ENCODE measurements around the gene FGD2.
"Not testable (repeated sequence)": the region's sequence is repeated elsewhere in the genome, so short reads cannot be mapped to it uniquely, and the experiment has no call there.

Gene FGD2

DNA sequence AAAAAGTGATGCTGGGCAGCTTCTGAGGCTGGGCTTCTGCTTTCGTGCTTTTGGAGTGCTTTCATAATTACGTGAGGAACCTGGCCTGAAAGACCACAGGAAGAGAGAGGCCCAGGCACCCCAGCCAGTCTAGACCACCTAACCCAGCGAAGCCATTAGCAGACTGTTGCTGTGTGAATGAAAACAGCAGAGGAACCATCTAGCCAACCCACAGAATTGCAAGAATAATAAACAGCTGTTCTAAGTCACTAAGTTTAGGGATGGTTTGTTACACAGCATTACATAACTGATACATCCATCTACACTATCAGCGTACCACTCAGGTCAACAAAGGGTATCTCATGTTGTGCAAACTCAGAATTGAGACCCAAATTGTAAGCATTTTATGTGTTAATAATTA lies 34.5 kb downstream of the FGD2 start:
- H3K27me3 ChIP-seq (ENCODE audit: control insufficient read depth in 2 of 2, insufficient read depth in 2 of 2, low read length in 2 of 2): no peaks in the 10 kb centered on the region
- H3K27ac ChIP-seq (ENCODE audit: low read depth in 2 of 2, low read length in 2 of 2): no peak overlapping the region

DNA sequence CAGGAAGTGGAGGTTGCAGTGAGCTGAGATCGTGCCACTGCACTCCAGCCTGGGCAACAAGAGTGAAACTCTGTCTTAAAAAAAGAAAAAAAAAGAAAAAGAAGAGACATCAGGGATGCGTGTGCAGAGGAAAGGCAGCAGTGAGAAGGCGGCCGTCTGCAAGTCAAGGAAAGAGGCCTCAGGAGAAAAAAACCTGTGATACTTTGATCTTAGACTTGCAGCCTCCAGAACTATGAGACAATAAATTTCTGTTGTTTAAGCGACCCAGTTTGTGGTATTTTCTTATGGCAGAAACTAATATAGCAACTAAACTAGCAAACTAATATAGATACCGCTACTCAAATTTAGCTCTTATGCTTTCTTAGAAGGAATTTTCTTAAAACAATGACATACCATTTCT lies 36.1 kb downstream of the FGD2 start:
- Histone ChIP-seq H3K4me1 (ENCODE audit: control insufficient read depth in 2 of 2, insufficient read depth in 2 of 2, low read length in 2 of 2) (no peaks in the 10 kb centered on the region), H3K4me3 (ENCODE audit: low read length in 2 of 2) (no peak overlapping the region), H3K9me3 (ENCODE audit: control insufficient read depth in 2 of 2, low read length in 2 of 2) (no peaks in the 10 kb centered on the region), H3K27me3 (ENCODE audit: control insufficient read depth in 2 of 2, insufficient read depth in 2 of 2, low read length in 2 of 2) (no peaks in the 10 kb centered on the region), H3K36me3 (ENCODE audit: control insufficient read depth in 2 of 2, insufficient read depth in 2 of 2, low read length in 2 of 2) (no peaks in the 10 kb centered on the region), H3K9ac (ENCODE audit: low read depth in 1 of 2, low read length in 2 of 2) (no peak overlapping the region), H3K27ac (ENCODE audit: low read depth in 2 of 2, low read length in 2 of 2) (no peak overlapping the region)

More for the DNA sequence above, 34.5 kb downstream of the FGD2 start:
- no peaks in the 10 kb centered on the region for H3K4me1 ChIP-seq (ENCODE audit: control insufficient read depth in 2 of 2, insufficient read depth in 2 of 2, low read length in 2 of 2)
- H3K9ac ChIP-seq (ENCODE audit: low read depth in 1 of 2, low read length in 2 of 2): no peak overlapping the region
- no peak overlapping the region for H3K4me3 ChIP-seq (ENCODE audit: low read length in 2 of 2)
- H3K9me3 ChIP-seq (ENCODE audit: control insufficient read depth in 2 of 2, low read length in 2 of 2): no peaks in the 10 kb centered on the region
- no peaks in the 10 kb centered on the region for H3K36me3 ChIP-seq (ENCODE audit: control insufficient read depth in 2 of 2, insufficient read depth in 2 of 2, low read length in 2 of 2)

DNA sequence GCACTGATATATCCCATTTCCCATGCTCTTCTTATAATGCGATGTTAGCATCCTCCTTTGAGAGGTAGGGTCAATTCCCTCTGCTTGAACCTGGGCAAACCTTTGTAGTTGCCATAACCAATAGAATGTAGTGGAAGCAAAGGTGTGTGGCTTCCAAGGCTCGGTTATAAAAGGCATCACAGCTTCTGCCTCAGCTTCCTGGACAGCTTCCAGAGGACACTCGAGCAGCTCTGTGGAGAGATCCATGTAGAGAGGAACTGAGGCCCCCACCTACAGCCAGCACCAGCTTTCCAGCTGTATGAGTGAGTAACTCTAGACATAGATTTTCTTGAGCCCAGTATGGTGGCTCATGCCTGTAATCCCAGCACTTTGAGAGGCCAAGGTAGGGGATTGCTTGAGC lies 36.7 kb downstream of the FGD2 start:
- Histone ChIP-seq H3K9me3 (ENCODE audit: control insufficient read depth in 2 of 2, low read length in 2 of 2) (no peaks in the 10 kb centered on the region), H3K27ac (ENCODE audit: low read depth in 2 of 2, low read length in 2 of 2) (no peak overlapping the region), H3K4me3 (ENCODE audit: low read length in 2 of 2) (no peak overlapping the region), H3K36me3 (ENCODE audit: control insufficient read depth in 2 of 2, insufficient read depth in 2 of 2, low read length in 2 of 2) (no peaks in the 10 kb centered on the region), H3K27me3 (ENCODE audit: control insufficient read depth in 2 of 2, insufficient read depth in 2 of 2, low read length in 2 of 2) (no peaks in the 10 kb centered on the region), H3K9ac (ENCODE audit: low read depth in 1 of 2, low read length in 2 of 2) (no peak overlapping the region), H3K4me1 (ENCODE audit: control insufficient read depth in 2 of 2, insufficient read depth in 2 of 2, low read length in 2 of 2) (no peaks in the 10 kb centered on the region)

DNA sequence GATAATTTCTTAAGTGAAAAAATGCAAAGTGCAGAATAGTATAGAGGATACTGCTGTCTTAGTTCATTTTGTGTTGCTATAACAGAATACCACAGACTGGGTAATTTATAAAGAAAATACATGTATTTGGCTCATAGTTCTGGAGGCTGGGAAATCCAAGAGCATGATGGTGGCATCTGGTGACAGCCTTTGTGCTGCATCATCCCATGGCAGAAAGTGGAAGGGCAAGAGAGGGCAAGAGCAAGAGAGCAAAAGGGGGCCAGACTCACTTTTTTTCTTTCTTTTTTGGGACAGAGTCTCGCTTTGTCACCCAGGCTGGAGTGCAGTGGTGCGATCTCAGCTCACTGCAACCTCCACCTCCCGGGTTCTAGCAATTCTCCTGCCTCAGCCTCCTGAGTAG lies 37.6 kb downstream of the FGD2 start:
- H3K27ac ChIP-seq (ENCODE audit: low read depth in 2 of 2, low read length in 2 of 2); H3K9me3 ChIP-seq (ENCODE audit: control insufficient read depth in 2 of 2, low read length in 2 of 2); H3K9ac ChIP-seq (ENCODE audit: low read depth in 1 of 2, low read length in 2 of 2); H3K27me3 ChIP-seq (ENCODE audit: control insufficient read depth in 2 of 2, insufficient read depth in 2 of 2, low read length in 2 of 2); H3K4me3 ChIP-seq (ENCODE audit: low read length in 2 of 2); H3K4me1 ChIP-seq (ENCODE audit: control insufficient read depth in 2 of 2, insufficient read depth in 2 of 2, low read length in 2 of 2); H3K36me3 ChIP-seq (ENCODE audit: control insufficient read depth in 2 of 2, insufficient read depth in 2 of 2, low read length in 2 of 2): not testable (repeated sequence)

DNA sequence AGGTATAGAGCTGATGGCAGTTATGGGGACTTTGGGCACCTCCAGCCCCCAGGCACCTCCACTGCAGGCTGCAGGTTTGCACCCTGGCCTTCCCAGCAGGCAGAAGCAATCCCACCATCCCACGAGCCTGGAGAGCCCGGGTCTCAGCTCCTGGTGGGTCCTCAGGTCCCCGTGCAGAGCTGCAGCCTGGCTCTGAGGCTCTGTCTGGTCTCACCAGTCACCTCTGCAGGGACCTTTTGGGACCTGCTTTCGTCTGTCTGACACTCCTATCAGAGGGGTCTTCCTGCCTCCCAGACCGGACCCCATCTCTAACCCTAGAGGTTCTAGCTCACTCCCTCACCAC lies 41.9 kb downstream of the FGD2 start:
- H3K4me3 ChIP-seq (ENCODE audit: low read length in 2 of 2): no peak overlapping the region
- H3K27me3 ChIP-seq (ENCODE audit: control insufficient read depth in 2 of 2, insufficient read depth in 2 of 2, low read length in 2 of 2): no peaks in the 10 kb centered on the region

DNA sequence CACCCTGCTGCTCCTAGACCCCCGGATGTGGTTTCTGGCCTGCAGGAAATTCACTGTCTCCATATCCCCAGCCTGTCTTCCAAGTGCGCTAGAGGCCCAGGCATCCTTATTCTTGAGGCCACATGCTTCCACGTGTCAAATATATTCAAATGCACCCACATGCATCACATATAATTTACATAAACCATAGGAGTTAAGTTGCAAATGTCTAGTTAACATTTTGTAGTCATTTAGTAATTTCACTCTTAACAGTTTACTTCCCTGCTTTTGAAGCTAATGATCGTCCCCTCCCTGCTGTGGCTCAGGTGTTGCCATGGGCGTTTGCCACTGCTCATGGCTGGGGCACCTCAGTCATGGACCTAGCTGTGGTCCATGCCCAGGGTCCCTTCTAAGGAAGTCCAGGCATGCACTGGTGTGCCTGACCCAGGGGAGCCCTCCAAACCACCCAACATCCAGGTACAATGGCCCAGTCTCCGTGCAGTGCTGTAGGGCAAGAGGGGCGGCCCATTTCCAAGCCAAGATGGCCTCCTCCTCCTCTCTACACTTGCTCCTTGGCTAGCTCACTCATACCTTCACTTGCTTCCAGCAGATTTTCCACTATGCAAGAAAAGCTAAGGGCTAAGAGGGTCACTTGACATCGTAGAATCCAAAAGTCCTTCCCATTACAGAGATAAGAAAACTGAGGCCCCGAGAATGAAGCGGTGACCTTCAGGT lies 42.4 kb downstream of the FGD2 start:
- Histone ChIP-seq H3K36me3 (ENCODE audit: control insufficient read depth in 2 of 2, insufficient read depth in 2 of 2, low read length in 2 of 2) (no peaks in the 10 kb centered on the region), H3K4me3 (ENCODE audit: low read length in 2 of 2) (no peak overlapping the region), H3K9me3 (ENCODE audit: control insufficient read depth in 2 of 2, low read length in 2 of 2) (no peaks in the 10 kb centered on the region), H3K27me3 (ENCODE audit: control insufficient read depth in 2 of 2, insufficient read depth in 2 of 2, low read length in 2 of 2) (no peaks in the 10 kb centered on the region), H3K9ac (ENCODE audit: low read depth in 1 of 2, low read length in 2 of 2) (no peak overlapping the region), H3K27ac (ENCODE audit: low read depth in 2 of 2, low read length in 2 of 2) (no peak overlapping the region), H3K4me1 (ENCODE audit: control insufficient read depth in 2 of 2, insufficient read depth in 2 of 2, low read length in 2 of 2) (peaks cover 21 to 26% of the 10 kb centered on the region in 2 donors)

More for the DNA sequence above, 41.9 kb downstream of the FGD2 start:
- no peaks in the 10 kb centered on the region for H3K9me3 ChIP-seq (ENCODE audit: control insufficient read depth in 2 of 2, low read length in 2 of 2)
- no peak overlapping the region for H3K9ac ChIP-seq (ENCODE audit: low read depth in 1 of 2, low read length in 2 of 2)
- H3K4me1 ChIP-seq (ENCODE audit: control insufficient read depth in 2 of 2, insufficient read depth in 2 of 2, low read length in 2 of 2): peaks cover 21 to 26% of the 10 kb centered on the region in 2 donors
- no peaks in the 10 kb centered on the region for H3K36me3 ChIP-seq (ENCODE audit: control insufficient read depth in 2 of 2, insufficient read depth in 2 of 2, low read length in 2 of 2)
- no peak overlapping the region for H3K27ac ChIP-seq (ENCODE audit: low read depth in 2 of 2, low read length in 2 of 2)

DNA sequence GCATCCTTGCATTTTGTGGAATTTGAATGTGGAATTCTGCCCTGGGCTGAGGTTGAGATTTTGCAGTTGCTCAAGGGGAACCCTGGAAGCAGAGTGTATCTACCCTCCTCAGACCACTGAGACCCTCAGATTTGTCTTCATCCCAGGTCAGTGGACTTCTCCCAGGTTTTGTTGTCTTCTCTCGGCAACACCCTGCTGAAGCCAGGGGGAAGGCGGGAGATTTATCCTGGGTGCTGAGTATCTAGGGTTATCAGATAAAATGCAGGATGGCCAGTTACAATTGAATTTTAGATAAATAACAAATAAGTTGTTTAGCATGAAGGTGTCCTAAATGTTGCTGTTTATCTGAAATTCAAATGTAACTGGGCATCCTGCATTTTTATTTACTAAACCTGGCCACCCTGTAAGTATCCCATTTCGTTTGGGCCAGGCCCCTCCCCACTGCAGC lies 43.0 kb downstream of the FGD2 start:
- H3K36me3 ChIP-seq (ENCODE audit: control insufficient read depth in 2 of 2, insufficient read depth in 2 of 2, low read length in 2 of 2): no peaks in the 10 kb centered on the region
- H3K4me3 ChIP-seq (ENCODE audit: low read length in 2 of 2): no peak overlapping the region
- H3K9me3 ChIP-seq (ENCODE audit: control insufficient read depth in 2 of 2, low read length in 2 of 2): no peaks in the 10 kb centered on the region
- H3K27me3 ChIP-seq (ENCODE audit: control insufficient read depth in 2 of 2, insufficient read depth in 2 of 2, low read length in 2 of 2): no peaks in the 10 kb centered on the region
- peaks cover 21 to 26% of the 10 kb centered on the region in 2 donors for H3K4me1 ChIP-seq (ENCODE audit: control insufficient read depth in 2 of 2, insufficient read depth in 2 of 2, low read length in 2 of 2)
- H3K9ac ChIP-seq (ENCODE audit: low read depth in 1 of 2, low read length in 2 of 2): no peak overlapping the region
- H3K27ac ChIP-seq (ENCODE audit: low read depth in 2 of 2, low read length in 2 of 2): no peak overlapping the region

DNA sequence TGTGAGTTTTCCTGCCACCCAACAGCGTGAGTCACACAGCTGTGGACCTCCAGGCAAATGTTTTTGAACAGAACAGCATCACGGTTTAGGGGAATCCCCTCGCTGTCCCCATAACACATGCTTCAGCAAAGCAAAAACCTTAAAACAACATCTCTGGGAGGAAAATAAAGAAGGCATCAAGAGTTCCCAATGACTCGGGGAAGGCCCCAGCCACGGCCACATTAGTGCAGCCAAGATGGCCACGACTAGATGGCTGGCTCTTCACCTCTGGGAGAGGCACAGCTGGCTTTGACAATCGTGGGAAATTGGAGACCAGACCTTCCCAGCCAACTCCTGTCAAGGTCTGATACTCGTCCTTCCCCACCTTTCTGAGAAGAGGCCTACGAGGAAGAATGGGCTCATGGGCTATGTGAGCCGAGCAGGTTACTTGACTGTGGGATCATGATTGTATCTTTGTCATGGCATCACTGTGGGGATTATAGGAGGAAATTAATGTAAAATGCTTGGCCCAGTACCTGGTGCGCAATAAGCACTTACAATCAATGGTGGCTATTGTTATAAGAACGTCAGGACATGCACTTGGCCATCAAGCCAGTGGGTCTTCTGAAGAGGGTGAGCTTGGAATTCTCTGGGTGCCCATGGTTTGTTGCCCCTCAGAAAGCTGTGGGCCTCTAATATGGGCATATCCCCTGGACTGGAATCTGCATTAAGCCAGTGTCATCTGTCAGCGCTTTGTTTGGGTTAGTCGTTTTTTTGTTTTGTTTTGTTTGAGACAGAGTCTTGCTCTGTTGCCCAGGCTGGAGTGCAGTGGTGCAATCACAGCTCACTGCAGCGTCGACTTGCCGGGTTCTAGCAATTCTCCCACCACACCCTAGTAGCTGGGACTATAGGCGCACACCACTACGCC lies 43.6 kb downstream of the FGD2 start:
- peaks cover 21 to 26% of the 10 kb centered on the region in 2 donors for H3K4me1 ChIP-seq (ENCODE audit: control insufficient read depth in 2 of 2, insufficient read depth in 2 of 2, low read length in 2 of 2)
- H3K9ac ChIP-seq (ENCODE audit: low read depth in 1 of 2, low read length in 2 of 2): peak overlapping the region; percentile 13 to 19
- H3K4me3 ChIP-seq (ENCODE audit: low read length in 2 of 2): no peak overlapping the region
- H3K9me3 ChIP-seq (ENCODE audit: control insufficient read depth in 2 of 2, low read length in 2 of 2): no peaks in the 10 kb centered on the region
- no peaks in the 10 kb centered on the region for H3K27me3 ChIP-seq (ENCODE audit: control insufficient read depth in 2 of 2, insufficient read depth in 2 of 2, low read length in 2 of 2)
- H3K27ac ChIP-seq (ENCODE audit: low read depth in 2 of 2, low read length in 2 of 2): peak overlapping the region; percentile 45 to 78
- H3K36me3 ChIP-seq (ENCODE audit: control insufficient read depth in 2 of 2, insufficient read depth in 2 of 2, low read length in 2 of 2): no peaks in the 10 kb centered on the region

DNA sequence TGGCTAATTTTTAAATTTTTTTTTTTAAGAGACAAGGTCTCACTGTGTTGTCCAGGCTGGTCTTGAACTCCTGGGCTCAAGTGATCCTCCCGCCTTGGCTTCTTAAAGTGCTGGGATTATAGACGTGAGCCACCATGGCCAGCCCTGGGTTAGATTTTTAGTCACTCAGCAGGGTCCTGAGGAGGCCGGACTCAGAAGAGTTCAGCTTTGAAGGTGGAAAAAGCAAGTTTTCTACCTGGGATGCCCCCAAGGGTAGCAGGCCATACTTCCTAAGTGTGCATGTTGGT lies 44.2 kb downstream of the FGD2 start:
- no peaks in the 10 kb centered on the region for H3K36me3 ChIP-seq (ENCODE audit: control insufficient read depth in 2 of 2, insufficient read depth in 2 of 2, low read length in 2 of 2)

DNA sequence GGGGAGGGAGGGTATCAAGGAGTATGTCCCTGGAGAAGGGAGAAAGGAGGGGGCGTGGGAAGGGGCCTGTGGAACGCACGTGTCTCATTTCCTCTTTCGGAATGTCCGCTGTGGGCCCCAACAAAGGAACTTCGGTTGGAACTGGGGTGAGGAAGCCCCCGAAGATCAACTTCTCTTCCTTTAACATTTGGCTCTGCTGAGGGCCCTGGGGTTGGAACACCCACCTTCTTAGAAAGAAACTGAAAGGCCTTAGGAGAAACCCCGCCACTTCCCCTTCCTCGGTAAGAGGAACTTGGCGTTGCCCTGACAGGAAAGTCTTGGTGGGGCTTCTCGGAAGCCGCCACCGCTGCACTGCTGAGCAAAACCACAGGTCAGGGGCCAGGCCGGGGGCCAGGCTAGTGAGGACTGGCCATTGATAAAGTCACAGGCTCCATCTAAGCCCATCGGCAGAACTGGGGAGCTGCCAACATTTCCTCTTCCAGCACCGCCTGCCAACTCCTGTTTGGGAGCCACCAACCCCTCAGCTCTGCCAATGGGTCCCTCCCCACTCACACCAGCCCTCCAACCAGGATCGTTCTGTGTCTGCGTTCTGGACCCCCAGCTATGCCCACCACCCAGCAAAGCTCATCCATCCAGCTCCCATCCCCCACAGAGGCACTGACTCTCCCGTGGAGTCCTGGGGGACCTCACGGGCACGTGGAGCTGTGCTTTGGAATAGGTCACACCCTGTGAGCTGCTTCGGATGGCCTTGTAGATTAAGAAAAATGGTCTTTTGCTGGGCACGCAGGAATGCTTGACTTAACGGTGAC lies 44.8 kb downstream of the FGD2 start:
- H3K36me3 ChIP-seq (ENCODE audit: control insufficient read depth in 2 of 2, insufficient read depth in 2 of 2, low read length in 2 of 2): no peaks in the 10 kb centered on the region
- peak overlapping the region; percentile 19 to 78 for H3K27ac ChIP-seq (ENCODE audit: low read depth in 2 of 2, low read length in 2 of 2)
- peak overlapping the region in 1 of 2 donors; percentile 32 for H3K9ac ChIP-seq (ENCODE audit: low read depth in 1 of 2, low read length in 2 of 2)
- H3K9me3 ChIP-seq (ENCODE audit: control insufficient read depth in 2 of 2, low read length in 2 of 2): no peaks in the 10 kb centered on the region
- peak overlapping the region in 1 of 2 donors; percentile 26 for H3K4me3 ChIP-seq (ENCODE audit: low read length in 2 of 2)
- H3K27me3 ChIP-seq (ENCODE audit: control insufficient read depth in 2 of 2, insufficient read depth in 2 of 2, low read length in 2 of 2): no peaks in the 10 kb centered on the region
- peaks cover 21 to 26% of the 10 kb centered on the region in 2 donors for H3K4me1 ChIP-seq (ENCODE audit: control insufficient read depth in 2 of 2, insufficient read depth in 2 of 2, low read length in 2 of 2)

More for the DNA sequence above, 44.2 kb downstream of the FGD2 start:
- Histone ChIP-seq H3K27me3 (ENCODE audit: control insufficient read depth in 2 of 2, insufficient read depth in 2 of 2, low read length in 2 of 2) (no peaks in the 10 kb centered on the region), H3K4me3 (ENCODE audit: low read length in 2 of 2) (no peak overlapping the region), H3K27ac (ENCODE audit: low read depth in 2 of 2, low read length in 2 of 2) (peak overlapping the region; percentile 14 to 78), H3K9me3 (ENCODE audit: control insufficient read depth in 2 of 2, low read length in 2 of 2) (no peaks in the 10 kb centered on the region), H3K4me1 (ENCODE audit: control insufficient read depth in 2 of 2, insufficient read depth in 2 of 2, low read length in 2 of 2) (peaks cover 21 to 26% of the 10 kb centered on the region in 2 donors), H3K9ac (ENCODE audit: low read depth in 1 of 2, low read length in 2 of 2) (no peak overlapping the region)
